ENCODE measurements around the gene KCNQ1OT1. TPM values are rescaled to one million over a fixed set of nuclear protein-coding genes. Genes with fewer than 3 reads are reported as not detected.
A peak's percentile ranks its signal among the peaks of the same experiment; 100 is the strongest.

The KCNQ1OT1 gene
- total and polyA plus RNA-seq, 9 of the 15 experiments (the other 6 are each of a cell fraction or from before 2014, with no cell fraction given): 0.04 to 2.3 (median 0.74) TPM

DNA sequence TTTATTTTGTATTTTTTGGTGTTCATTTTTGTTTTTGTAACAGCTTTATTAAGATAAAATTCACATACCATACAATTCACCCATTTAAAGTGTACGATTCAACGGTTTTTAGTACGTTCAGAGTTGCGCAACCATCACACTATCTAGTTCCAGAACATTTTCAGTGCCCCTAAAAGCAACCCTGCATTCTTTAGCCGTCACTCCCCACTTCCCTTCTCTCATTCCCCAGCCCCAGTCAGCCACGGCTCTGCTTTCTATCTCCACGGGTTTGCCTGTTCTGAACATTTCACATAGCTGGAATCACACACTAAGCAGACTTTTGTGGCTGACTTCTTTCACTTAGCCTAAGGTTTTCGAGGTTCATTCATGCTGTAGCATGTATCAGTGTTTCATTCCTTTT is 9.6 kb upstream of the KCNQ1OT1 start (continued):
- TF ChIP-seq, protein P1, sequence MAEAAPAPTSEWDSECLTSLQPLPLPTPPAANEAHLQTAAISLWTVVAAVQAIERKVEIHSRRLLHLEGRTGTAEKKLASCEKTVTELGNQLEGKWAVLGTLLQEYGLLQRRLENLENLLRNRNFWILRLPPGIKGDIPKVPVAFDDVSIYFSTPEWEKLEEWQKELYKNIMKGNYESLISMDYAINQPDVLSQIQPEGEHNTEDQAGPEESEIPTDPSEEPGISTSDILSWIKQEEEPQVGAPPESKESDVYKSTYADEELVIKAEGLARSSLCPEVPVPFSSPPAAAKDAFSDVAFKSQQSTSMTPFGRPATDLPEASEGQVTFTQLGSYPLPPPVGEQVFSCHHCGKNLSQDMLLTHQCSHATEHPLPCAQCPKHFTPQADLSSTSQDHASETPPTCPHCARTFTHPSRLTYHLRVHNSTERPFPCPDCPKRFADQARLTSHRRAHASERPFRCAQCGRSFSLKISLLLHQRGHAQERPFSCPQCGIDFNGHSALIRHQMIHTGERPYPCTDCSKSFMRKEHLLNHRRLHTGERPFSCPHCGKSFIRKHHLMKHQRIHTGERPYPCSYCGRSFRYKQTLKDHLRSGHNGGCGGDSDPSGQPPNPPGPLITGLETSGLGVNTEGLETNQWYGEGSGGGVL (CRISPR knock-in tag; IDR thresholded peaks at IDR 0.05): no peak
- TF ChIP-seq, protein P2, sequence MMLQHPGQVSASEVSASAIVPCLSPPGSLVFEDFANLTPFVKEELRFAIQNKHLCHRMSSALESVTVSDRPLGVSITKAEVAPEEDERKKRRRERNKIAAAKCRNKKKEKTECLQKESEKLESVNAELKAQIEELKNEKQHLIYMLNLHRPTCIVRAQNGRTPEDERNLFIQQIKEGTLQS (IDR thresholded peaks at IDR 0.05): peak; percentile 36
- TF ChIP-seq, protein P2 (CRISPR knock-in tag; conservative IDR thresholded peaks at IDR 0.05): no peak
- TF ChIP-seq, protein P3, sequence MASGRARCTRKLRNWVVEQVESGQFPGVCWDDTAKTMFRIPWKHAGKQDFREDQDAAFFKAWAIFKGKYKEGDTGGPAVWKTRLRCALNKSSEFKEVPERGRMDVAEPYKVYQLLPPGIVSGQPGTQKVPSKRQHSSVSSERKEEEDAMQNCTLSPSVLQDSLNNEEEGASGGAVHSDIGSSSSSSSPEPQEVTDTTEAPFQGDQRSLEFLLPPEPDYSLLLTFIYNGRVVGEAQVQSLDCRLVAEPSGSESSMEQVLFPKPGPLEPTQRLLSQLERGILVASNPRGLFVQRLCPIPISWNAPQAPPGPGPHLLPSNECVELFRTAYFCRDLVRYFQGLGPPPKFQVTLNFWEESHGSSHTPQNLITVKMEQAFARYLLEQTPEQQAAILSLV (tag; IDR thresholded peaks at IDR 0.05): 0 out of 2 replicates have a peak, but pooled peaks have one; percentile 42

DNA sequence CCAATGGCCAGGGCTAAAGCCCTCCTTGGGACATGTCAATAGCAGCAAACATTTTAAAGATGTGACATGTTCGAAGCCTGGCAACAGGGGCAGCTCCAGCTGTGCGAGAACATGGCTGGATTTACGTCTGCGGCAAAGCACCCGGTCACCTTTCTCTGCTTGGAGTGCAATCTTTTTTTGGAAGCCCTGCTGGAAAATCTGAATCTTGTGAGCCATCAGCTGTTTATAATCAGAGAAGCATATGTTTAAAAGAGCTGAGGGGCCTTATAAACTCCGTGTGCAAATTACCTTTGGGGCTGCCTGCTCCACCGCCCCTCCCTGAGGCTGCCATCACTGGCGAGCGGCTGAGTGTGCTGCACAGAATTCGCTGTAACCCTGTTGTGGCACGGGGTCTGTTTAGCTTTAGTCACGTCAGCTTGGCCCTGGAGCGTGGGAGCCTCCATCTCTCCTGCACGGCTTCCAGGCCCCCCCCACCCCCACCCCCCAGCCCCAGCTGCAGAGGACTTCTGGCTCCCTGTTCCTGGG is 9.0 kb upstream of the KCNQ1OT1 start:
- Histone ChIP-seq H2AFZ (ENCODE audit: low read depth, low read length) (0 out of 2 replicates have a peak overlapping the region, but pooled peaks have one; percentile 67), H3K9me1 (ENCODE audit: control insufficient read depth, insufficient read depth, low read length) (no peaks in the 10 kb centered on the region), H3K9me3 (replicated peaks; ENCODE audit: control insufficient read depth, insufficient read depth, low read depth, low read length) (no peaks in the 10 kb centered on the region; the same call in 1 of the 2 replicates), H3K79me2 (ENCODE audit: control insufficient read depth, insufficient read depth, low read length) (no peaks in the 10 kb centered on the region), H3K4me1 (replicated peaks in 1 of 2; ENCODE audit: control insufficient read depth in 2 of 2, insufficient read depth in 2 of 2, low read length in 2 of 2) (peaks cover 0 to 12% of the 10 kb centered on the region in 2 experiments; a peak in 4 of 5 replicates), H3K27ac (ENCODE audit: extremely low read depth, low read depth, low read length) (no peak overlapping the region), H3K27me3 (ENCODE audit: control insufficient read depth in 2 of 2, insufficient read depth in 2 of 2, low read length in 2 of 2) (peaks cover 0 to 15% of the 10 kb centered on the region in 2 experiments; a peak in 1 of 5 replicates), H3K9ac (ENCODE audit: insufficient read depth in 1 of 2, low read depth in 2 of 2, low read length in 2 of 2) (no peak overlapping the region), H3K4me3 (no peak overlapping the region), H3K36me3 (ENCODE audit: control insufficient read depth, insufficient read depth, low read length) (no peaks in the 10 kb centered on the region), H3K4me2 (ENCODE audit: insufficient read depth, low read length) (no peak overlapping the region), H4K20me1 (replicated peaks; ENCODE audit: control insufficient read depth, insufficient read depth, low read length) (no peaks in the 10 kb centered on the region)
- FAIRE-seq (no peak), ATAC-seq (no peak), DNase-seq (ENCODE audit: extremely low read depth in 1 of 4, low spot score in 3 of 4) (no peak)
- POLR2A ChIA-PET: interaction anchor here (1.6 kb wide), 2 partner anchors 9 kb away, joined by 4 to 8 read pairs; partner anchors contain the start of gene KCNQ1OT1
- in situ Hi-C loops (cut with MboI) (no loop called here), intact Hi-C loops (cut with micrococcal nuclease) (no loop called here)
- CTCF ChIA-PET (ENCODE audit: low intra/inter-chr PET ratio): no interaction called here
- BruUV-seq (replicated peaks): no TSS peak
- WGBS (ENCODE audit: insufficient coverage, low coverage, missing lambda C conversion rate): 55% methylated on average over 10 of the region's 14 CpGs
- TF ChIP-seq ARNT (IDR thresholded peaks at IDR 0.05) (no peak), POLR2G (IDR thresholded peaks at IDR 0.05; ENCODE audit: low read depth, low read length) (no peak), ZKSCAN1 (IDR thresholded peaks at IDR 0.05; ENCODE audit: low read depth, low read length) (no peak), PCBP2 (IDR thresholded peaks at IDR 0.05; ENCODE audit: low read depth, low read length, poor library complexity, severe bottlenecking) (no peak), SP2 (IDR thresholded peaks at IDR 0.05; ENCODE audit: extremely low read depth, low read depth, low read length, poor library complexity, severe bottlenecking) (no peak), MAFF (IDR thresholded peaks at IDR 0.05; ENCODE audit: low read length) (no peak), ZNF79 (CRISPR knock-in tag; IDR thresholded peaks at IDR 0.05; ENCODE audit: low read depth) (no peak)
- TF ChIP-seq, protein P4, sequence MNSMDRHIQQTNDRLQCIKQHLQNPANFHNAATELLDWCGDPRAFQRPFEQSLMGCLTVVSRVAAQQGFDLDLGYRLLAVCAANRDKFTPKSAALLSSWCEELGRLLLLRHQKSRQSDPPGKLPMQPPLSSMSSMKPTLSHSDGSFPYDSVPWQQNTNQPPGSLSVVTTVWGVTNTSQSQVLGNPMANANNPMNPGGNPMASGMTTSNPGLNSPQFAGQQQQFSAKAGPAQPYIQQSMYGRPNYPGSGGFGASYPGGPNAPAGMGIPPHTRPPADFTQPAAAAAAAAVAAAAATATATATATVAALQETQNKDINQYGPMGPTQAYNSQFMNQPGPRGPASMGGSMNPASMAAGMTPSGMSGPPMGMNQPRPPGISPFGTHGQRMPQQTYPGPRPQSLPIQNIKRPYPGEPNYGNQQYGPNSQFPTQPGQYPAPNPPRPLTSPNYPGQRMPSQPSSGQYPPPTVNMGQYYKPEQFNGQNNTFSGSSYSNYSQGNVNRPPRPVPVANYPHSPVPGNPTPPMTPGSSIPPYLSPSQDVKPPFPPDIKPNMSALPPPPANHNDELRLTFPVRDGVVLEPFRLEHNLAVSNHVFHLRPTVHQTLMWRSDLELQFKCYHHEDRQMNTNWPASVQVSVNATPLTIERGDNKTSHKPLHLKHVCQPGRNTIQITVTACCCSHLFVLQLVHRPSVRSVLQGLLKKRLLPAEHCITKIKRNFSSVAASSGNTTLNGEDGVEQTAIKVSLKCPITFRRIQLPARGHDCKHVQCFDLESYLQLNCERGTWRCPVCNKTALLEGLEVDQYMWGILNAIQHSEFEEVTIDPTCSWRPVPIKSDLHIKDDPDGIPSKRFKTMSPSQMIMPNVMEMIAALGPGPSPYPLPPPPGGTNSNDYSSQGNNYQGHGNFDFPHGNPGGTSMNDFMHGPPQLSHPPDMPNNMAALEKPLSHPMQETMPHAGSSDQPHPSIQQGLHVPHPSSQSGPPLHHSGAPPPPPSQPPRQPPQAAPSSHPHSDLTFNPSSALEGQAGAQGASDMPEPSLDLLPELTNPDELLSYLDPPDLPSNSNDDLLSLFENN (IDR thresholded peaks at IDR 0.05; ENCODE audit: low read depth in 2 of 2, low read length in 2 of 2): no peak
